ENCODE measurements around the gene NUDT19.
"Not testable (repeated sequence)": the region's sequence is repeated elsewhere in the genome, so short reads cannot be mapped to it uniquely, and the experiment has no call there.

NUDT19 gene

DNA sequence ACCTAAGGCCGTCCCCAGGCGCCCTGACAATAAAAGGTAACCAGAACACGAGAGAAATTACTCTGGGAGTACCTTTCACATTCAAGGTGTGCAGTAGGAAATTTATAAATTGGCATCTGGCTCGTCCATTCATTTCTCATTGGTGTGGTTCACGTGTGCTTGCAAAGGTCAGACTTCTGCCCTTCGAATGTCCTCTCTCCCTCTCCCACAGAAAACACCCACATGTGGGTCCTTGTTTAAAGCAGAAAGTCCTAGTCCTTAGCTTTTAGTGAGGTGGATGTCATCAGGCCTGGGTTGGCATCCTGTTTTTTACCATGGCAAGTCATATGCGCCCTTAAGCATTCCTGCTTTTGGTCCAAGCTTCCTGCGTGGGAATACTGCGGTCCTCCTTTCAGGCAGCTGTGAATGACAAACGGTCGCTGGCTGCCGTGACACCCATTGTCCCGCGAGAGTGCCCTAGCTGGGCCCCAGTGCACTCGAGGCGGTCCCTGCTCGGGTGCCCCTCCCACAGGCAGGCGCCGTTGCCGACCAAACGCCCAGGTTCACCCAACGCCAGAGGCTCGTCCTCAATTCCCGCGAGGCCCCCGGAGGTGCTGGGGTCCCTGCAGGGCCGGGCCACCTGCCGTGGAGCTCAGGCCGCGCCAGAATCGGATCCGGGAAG is at the start of gene NUDT19:
Gene NUDT19, plus strand, starts transcription at position 531 of the 661 bp plus-strand sequence. CDS start 140 bp downstream, outside the sequence.
- DNase-seq: peak; percentile 77

DNA sequence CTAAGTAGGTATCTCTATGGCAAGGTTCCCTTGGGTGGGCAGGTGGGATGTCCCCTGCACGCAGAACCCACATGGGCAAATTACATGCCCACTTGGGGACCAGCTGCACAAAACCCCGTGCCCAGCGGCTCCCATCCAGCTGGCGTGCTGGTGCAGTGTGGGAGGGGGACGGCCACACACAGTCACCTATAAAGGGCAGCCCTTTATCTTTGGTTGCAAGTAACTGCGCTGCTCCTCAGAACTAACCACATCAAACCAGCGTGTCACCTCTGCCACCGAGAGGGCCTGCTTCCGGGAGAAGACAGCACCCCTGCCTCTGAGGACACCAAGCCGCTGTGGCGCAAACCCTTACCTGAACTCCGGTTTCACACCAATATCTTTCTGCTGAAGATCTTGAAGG is 48.9 kb upstream of the NUDT19 start:
- DNase-seq: peak; percentile 78

- no peak for DNase-seq
These were observed 45.1 kb upstream of the NUDT19 start for GRCh38 chr19:32646556-32646955.

GRCh38 chr19:32647361-32647760 is 44.3 kb upstream of the NUDT19 start:
- no peak for DNase-seq

- no peak for DNase-seq
These were observed 41.9 kb upstream of the NUDT19 start for GRCh38 chr19:32649751-32650150.

DNA sequence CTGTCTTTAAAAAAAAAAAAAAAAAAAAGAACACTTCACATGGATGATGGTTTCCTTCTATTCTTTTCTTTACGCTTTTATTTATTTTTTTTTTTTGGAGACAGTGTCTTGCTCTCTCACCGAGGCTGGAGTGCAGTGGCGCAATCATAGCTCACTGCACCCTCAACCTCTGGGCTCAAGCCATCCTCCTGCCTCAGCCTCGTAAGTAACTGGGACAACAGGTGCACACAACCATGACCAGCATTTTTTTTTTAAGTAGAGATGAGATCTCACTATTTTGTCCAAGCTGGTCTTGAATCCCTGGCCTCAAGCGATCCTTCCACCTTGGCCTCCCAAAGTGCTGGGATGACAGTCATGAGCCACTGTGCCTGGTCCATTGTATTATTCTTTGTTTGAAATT is 41.0 kb upstream of the NUDT19 start:
- DNase-seq: no peak

DNA sequence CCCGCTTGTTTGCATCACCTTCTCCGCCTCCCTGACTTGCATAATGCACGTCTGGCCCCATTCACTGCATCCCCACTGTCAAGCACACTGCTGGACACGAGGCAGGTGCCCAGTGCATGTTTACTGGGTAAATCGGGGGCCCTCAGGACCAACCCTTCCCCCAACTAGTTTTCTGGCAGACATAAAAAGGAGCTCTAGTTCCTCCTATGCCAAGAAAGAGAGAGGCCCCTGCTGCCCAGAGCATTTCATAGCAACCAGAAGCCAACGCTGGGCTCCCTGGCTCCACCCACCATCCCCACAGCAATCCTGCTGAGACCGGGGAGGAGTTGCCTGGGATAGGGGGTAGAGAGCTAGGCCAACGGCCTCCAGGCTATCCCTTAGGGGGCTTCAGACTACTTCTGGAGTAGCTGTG is 39.9 kb upstream of the NUDT19 start:
- DNase-seq: no peak

- not testable (repeated sequence) for DNase-seq
These were observed 39.3 kb upstream of the NUDT19 start for GRCh38 chr19:32652331-32652730.

DNA sequence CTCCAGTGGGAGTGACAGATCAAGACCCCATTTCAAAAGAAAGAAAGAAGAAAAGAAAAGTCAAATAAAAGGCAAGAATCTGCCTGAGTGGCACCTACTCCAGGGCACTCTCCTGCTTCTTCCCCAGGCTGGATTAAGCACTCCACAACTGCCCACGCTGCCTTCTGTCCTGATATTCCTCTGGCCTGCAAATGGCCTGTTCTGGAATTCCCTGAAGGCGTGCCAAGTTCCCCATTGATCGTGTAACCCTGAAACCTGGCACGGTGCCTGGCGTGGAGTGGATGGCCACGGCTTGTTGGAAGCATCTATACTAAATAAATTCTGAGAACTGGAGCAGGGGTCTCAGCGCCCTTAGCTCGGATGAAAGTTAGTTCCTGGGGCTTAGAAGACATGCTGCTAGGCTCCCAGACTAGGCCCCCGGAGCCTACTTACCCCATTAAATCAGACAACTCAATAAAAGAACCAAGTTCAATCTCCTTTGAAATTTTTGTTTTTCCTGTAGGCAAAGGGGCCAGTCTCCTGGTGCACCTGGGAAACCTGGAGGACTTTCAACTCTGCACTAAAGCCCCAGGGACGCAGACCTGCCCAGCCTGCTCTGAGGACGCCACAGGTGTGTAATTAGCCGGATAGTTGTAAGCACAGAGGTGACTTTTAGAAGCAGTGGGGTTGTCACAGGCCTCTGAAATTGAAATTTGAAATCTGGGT is 38.6 kb upstream of the NUDT19 start:
- no peak for DNase-seq

DNA sequence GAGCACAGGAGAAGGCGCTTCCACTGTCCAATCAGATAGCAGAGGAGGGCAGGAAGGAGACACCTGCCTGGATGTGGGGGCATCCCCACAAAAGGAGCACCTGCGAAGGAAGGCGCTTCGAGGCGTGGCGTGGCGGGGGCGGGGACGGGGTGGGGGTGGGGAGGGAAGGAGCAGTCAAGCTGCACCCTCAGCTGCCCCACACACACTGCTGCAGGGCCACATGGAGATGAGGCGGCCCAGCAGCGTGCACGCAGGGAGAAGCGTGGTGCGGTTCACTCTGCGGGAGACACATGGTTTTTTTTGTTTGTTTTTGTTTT is 38.1 kb upstream of the NUDT19 start:
- DNase-seq: no peak

- not testable (repeated sequence) for DNase-seq
These were observed 35.2 kb upstream of the NUDT19 start for GRCh38 chr19:32656379-32656778.

DNA sequence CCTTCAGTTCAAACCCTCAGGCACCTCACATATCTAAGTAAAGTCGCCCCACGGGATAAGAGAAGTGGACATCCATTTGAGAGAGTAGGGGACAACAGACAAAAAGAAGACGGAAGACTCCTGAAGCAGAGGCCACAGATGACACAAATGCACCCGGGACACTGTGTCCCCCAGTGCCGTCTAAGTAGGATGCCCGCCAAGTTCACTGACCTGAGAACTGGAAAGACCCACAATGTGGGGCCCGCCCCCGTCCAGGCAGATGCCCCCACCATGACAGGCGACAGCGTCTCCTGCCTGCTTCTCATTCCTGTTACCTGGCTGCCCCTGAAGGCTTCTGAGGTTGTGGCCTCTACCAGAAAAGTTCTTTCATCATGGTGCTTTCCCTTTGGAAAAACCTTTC is 33.5 kb upstream of the NUDT19 start:
- DNase-seq: no peak

GRCh38 chr19:32658527-32658926 is 33.1 kb upstream of the NUDT19 start:
- DNase-seq: no peak

GRCh38 chr19:32661318-32661717 is 30.3 kb upstream of the NUDT19 start:
- no peak for DNase-seq

DNA sequence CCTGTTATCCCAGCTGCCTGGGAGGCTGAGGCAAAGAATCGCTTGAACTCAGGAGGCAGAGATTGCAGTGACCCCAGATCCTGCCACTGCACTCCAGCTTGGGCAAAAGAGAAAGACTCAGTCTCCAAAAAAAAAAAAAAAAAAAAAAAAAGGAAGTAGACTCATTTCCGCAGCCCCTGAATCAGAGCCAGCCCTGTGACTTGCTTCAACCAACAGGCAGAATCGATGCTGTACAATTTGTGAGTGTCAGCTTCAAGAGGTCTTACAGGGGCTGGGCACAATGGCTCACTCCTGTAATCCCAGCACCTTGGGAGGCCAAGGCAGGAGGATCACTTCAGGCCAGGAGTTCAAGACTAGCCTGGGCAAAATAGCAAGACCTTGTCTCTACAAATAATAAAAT is 29.4 kb upstream of the NUDT19 start:
- DNase-seq: no peak

GRCh38 chr19:32666084-32666483 is 25.5 kb upstream of the NUDT19 start:
- DNase-seq: no peak

DNA sequence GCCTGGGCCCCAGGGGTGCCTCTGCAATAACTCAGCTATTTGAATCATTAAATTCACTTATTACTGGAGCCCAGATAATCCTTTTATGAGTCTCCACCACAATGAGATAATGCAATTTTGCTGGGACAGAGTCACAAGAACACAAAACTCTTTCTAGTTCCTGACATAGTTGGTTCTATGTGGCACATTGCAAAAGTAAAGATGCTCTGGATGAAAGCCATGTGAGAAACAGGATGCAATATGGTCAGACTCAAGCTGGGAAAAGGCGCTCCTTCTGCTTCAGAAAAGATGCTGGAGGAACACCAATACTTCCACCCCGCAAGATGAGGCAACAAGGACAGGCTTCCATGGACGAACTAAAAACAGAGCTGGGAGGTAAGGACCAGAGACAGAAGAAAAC is 22.3 kb upstream of the NUDT19 start:
- no peak for DNase-seq

- no peak for DNase-seq
These were observed 19.6 kb upstream of the NUDT19 start for GRCh38 chr19:32671883-32672593.

GRCh38 chr19:32672841-32673240 is 18.8 kb upstream of the NUDT19 start:
- no peak for DNase-seq

- no peak for DNase-seq
These were observed 18.0 kb upstream of the NUDT19 start for GRCh38 chr19:32673573-32673972.

GRCh38 chr19:32674153-32674930 is 17.3 kb upstream of the NUDT19 start:
- no peak for DNase-seq

DNA sequence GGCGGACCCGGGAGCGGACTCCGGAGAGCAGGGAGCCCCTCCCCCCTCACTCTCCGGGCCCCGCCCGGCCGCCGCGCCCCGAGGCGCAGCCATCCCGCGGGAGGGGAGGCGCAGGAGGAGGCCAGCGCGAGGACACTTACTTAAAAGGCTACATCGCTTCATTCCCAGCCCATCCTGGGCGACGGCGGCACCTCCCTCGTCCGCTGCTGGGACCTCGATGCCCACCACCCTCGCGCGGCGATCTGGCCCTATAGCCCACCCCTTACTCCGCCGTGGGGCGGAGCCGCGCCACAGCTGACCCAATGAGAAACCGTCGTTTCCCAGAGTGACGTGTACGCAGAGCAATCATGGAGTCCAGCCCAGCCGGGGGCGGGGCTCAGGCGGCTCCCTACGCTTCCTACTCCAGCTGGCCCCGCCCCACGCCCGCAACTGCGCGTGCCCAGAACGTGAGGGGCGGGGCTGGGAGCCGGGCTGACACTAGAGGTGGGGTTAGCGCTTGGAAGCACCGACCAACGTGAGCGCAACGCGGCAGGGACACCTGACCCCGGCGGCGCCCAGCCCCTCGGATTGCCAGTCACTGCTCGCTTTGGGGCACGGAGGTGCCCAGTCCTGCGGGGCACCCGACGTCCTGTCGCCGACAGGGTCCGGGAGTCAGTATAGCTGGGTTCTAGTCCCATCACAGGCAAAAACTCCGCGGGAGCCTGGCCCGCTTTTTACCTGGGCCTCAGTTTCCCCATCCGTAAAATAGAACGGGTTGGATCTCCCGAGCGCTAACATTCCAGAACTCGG is 16.5 kb upstream of the NUDT19 start, which contains the start of gene ANKRD27:
Gene ANKRD27, minus strand, starts transcription at position 250 of the 789 bp plus-strand sequence. CDS start 16,165 bp downstream, outside the sequence.
- DNase-seq: peak; percentile 96

All from CD4-positive, alpha-beta T cell treated with Interleukin-4 for 4 hours (primary cell).